Coronary artery (tissue), 2 donors: ENCODE measurements around the gene PPP1R1B.
A peak's percentile ranks its signal among the peaks of the same experiment; 100 is the strongest.

Experiments used
- DNase-seq: peaks from one replicate; pipeline ENCODE4 v3.0.0-alpha.2; 2017; ENCODE audit warnings: low spot score
- H3K27ac ChIP-seq, 2 donors: fragments of 200-600 bp; sonication (generic); one replicate each; pipeline ENCODE4 v1.5.1; 2016 to 2019
- H3K4me3 ChIP-seq: fragments of 200-600 bp; sonication (generic); 2 replicates; pipeline ENCODE4 v1.5.1; 2016; ENCODE audit warnings: mild to moderate bottlenecking, moderate library complexity
- TF ChIP-seq, protein P1 (sequence below): fragments of 200-600 bp; sonication (generic); IDR thresholded peaks from one replicate; pipeline ENCODE4 v1.5.1; 2019; ENCODE audit warnings: antibody characterized with exemption

The PPP1R1B gene

DNA sequence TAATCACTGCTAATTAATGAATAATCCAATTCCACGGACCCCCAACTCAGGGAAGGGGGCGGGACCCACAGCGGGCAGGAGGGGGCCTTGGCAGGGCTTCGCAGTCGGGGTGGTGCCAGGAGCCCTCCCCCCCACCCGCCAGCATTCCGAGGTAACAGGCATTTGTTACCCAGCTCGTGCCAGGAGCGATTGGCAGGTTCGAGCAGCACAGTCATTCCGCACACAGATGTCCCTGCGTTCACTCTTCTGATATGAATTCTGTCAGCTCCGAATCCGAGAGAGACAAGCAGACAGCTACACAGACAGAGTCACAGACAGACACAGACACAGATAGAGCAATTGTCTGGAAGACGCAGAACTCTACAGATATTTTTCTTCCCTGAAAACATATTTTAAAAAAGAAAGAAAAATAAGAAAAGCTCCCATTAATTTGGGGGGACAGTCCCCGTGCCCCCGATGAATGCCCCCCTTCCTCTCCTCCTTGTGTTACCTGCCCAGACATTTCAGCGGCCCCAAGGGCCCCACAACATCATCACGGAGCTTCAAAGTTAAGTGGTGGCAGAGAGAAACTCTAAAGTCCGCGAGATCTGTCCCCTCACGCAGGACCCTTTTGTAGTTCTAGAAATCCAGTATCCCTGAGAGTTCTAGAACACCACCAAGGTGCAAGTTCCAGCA lies 29.2 kb upstream of the PPP1R1B start:
- DNase-seq: no peak
- TF ChIP-seq, protein P1, sequence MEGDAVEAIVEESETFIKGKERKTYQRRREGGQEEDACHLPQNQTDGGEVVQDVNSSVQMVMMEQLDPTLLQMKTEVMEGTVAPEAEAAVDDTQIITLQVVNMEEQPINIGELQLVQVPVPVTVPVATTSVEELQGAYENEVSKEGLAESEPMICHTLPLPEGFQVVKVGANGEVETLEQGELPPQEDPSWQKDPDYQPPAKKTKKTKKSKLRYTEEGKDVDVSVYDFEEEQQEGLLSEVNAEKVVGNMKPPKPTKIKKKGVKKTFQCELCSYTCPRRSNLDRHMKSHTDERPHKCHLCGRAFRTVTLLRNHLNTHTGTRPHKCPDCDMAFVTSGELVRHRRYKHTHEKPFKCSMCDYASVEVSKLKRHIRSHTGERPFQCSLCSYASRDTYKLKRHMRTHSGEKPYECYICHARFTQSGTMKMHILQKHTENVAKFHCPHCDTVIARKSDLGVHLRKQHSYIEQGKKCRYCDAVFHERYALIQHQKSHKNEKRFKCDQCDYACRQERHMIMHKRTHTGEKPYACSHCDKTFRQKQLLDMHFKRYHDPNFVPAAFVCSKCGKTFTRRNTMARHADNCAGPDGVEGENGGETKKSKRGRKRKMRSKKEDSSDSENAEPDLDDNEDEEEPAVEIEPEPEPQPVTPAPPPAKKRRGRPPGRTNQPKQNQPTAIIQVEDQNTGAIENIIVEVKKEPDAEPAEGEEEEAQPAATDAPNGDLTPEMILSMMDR: no peak
- Histone ChIP-seq H3K27ac (no peak overlapping the region), H3K4me3 (no peak overlapping the region)

DNA sequence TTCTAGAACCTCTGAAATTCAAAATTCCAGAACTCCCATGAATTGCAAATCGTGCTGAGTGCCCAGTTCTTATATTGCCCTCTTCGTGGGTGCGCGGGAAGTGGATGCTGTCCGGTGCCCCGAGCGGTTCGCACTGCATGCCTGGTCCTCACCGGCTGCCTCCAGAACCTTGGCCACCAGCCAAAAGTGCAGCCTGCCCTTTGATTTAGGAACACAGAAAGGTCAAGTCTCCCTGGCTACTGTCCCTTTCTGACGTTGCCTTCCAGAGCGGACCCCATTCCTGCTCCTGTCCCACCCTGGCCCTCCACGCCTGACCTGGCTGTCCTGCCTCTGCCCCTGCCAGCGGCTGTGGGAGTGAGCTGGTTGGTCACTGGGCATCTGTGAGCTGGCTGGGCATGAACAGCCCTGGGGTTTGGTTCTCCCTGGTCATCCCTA lies 28.7 kb upstream of the PPP1R1B start:
- Histone ChIP-seq H3K4me3 (no peak overlapping the region), H3K27ac (no peak overlapping the region)
- no peak for DNase-seq
- TF ChIP-seq, protein P1: no peak

DNA sequence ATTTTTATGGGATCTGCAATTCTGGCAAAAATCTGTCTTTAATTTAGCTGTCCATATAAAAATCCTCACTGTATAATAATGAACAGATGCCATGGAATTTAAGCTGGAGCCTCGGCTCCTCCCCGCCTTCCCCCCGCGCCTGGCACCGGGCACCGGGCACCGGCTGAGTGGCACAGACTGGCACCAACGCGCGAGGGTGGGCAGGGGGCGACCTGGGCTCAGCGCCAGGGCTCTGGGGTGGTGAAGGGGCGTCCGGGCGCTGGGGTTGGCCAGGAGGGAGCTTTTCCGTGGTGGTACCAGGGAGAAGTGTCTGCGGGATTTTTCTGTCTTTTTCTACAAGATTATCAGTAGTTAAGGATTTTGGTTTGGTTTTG lies 28.1 kb upstream of the PPP1R1B start:
- TF ChIP-seq, protein P1: no peak
- Histone ChIP-seq H3K27ac (no peak overlapping the region), H3K4me3 (peak overlapping the region; percentile 23)
- no peak for DNase-seq

DNA sequence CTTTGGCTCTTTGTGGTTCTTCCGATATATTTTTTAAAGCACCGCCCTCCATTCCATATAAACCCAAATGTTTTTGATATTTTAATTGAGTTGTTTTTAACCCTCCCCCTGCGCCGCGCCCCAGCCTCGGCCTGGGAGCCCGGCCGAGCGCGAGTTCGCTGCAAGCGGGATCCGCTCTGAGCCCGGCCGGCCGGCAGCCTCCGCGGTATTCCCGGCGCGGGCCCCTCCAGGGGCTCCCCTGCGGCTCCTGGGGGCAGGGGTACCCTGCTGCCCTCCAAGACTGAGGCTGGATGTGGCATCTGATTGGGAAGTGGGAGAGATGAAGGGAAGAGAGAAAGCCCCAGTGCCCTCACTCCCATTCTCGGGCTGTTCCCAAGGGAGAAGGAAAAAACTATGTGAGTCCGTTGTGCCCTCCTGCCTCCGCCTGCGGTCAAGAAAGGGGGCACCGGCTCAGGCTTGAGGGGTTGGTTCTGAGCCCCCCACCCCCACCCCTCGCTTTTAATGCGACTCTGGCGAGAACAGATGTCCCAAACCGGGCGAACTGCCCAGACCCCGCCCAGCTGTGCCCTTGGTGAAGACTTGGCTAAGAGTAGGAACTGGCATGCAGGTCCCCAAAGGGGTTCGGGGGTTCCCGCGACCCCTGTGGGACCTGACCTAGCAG lies 27.6 kb upstream of the PPP1R1B start:
- peak overlapping the region; percentile 23 for H3K4me3 ChIP-seq
- DNase-seq: no peak
- TF ChIP-seq, protein P1: no peak
- H3K27ac ChIP-seq: no peak overlapping the region

DNA sequence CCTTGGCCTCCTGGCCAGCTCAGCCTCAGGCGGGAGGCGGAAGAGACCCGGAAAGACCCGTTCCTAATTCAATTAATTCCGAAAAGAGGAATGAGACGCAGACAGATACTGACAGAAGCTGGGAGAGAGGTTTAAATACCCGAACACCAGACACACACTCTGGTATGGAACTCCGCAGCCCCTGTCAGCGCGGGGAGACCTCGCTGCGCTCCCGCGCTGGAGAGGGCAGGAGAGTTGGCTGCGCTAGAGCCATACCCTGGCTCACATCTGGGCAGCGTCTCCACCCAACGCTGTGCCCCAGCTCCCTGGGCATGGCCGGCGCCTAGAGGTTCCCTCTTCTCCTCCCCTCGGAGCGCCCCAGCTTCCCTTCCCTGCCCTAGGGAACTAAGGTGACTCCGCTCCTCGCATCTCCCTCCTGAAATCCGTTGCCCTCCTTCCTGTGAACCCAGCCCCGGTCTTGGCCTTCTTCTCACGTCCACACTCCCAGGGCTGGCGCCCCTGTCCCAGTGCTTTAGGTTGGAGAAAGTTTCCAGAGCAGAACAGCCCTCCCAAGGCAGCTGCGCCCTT lies 27.0 kb upstream of the PPP1R1B start:
- H3K27ac ChIP-seq: no peak overlapping the region
- TF ChIP-seq, protein P1: no peak
- H3K4me3 ChIP-seq: no peak overlapping the region
- DNase-seq: no peak

DNA sequence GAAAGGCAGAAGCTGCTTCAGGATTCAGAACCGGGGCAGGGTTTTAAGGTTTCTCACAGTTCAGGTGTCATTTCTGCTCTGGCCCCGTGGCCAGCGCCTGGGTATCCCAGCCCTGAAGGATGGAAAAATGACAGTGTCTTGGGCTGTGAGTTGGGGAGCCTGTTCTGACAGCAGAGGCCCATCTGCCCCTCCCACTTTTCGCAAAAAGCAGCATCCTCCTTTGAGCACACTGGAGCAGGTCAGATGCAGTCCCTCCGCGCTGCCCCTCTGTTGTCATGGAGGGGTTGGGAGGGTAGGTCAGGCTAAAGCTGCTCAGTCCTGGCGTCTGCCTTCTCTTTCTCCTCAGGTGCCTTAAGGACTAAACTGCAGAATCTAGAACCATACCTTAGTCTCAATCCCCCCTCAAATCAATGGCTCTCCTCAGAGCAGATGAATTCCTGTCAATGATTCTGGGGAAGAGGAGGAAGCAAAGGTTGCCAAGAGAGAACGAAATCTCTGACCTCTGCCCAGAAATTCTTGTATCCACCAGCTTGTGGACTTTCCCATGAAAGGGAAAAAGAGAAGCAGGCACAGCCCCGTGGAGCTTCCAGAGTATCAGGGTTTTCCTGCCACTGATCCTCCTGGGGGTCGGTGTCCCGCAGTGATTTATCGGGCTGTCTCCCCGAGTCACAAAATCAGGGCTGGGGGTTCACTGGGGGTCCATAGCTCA lies 26.3 kb upstream of the PPP1R1B start:
- DNase-seq: no peak
- TF ChIP-seq, protein P1: no peak
- Histone ChIP-seq H3K4me3 (no peak overlapping the region), H3K27ac (no peak overlapping the region)
